K562 (cell line): Measurements from ENCODE around the gene ZNRF3. TPM values are rescaled to one million over a fixed set of nuclear protein-coding genes. Genes with fewer than 3 reads are reported as not detected.

Experiments
- ATAC-seq: fragments of 200-7000 bp; cut with Tn5 transposase; 3 replicates; pipeline ENCODE4 v1.9.1; 2020; ENCODE audit warnings: moderate library complexity
- BruUV-seq: library from RNA; stranded (reverse); fragments of 400-500 nt; replicated peaks from 2 replicates; lab custom pipeline; 2021; lab: Mats Ljungman, UMichigan
- CTCF ChIA-PET: fragments of 300-600 bp; formaldehyde crosslinking; extraction: SDS; loops from one replicate; lab custom pipeline; 2021; ENCODE audit warnings: low intra/inter-chr PET ratio; lab: Yijun Ruan, JAX
- POLR2A ChIA-PET: fragments of 300-600, 350-650 bp; sonication (Branson Sonifier 250); formaldehyde crosslinking; extraction: SDS; loops from one replicate; lab custom pipeline; 2021; ENCODE audit warnings: antibody characterized with exemption, inconsistent platforms; lab: Yijun Ruan, JAX
- DNase-seq, 4 experiments: peaks; one replicate each; pipeline versions ENCODE4 v3.0.0 to v3.0.0-alpha.2; 2011 to 2018; ENCODE audit warnings: low spot score in 3 of 4, mixed read lengths in 3 of 4; ENCODE audit errors: extremely low read depth in 1 of 4
- FAIRE-seq: peaks from 2 replicates; lab custom pipeline; 2011; peaks lifted over from hg19 to GRCh38; lab: Jason Lieb, UNC
- H2AFZ ChIP-seq: 2 replicates; pipeline ENCODE4 v1.6.0; 2011; ENCODE audit warnings: low read depth, low read length, control low read depth, inconsistent platforms
- H3K27ac ChIP-seq: fragments of 200-600 bp; 3 replicates; pipeline ENCODE4 v1.8.0; 2011; ENCODE audit warnings: low read depth, mild to moderate bottlenecking, control low read depth, inconsistent platforms, low read length, moderate library complexity, mixed read lengths; ENCODE audit errors: extremely low read depth
- H3K27me3 ChIP-seq, 2 experiments: fragments of 300-600 bp in 1 of 2; 2 replicates in 1 of 2; 3 replicates in 1 of 2; pipeline versions ENCODE4 v1.6.0 to v1.8.0; 2011; ENCODE audit warnings: inconsistent platforms in 2 of 2, low read length in 2 of 2, mild to moderate bottlenecking in 1 of 2, mixed read lengths in 1 of 2, moderate library complexity in 1 of 2; ENCODE audit not compliant: control insufficient read depth in 2 of 2, insufficient read depth in 2 of 2
- H3K36me3 ChIP-seq: fragments of 300-600 bp; 3 replicates; pipeline ENCODE4 v1.8.0; 2011; ENCODE audit warnings: mild to moderate bottlenecking, low read length, inconsistent platforms; ENCODE audit not compliant: control insufficient read depth, insufficient read depth
- H3K4me1 ChIP-seq, 2 experiments: fragments of 200-600 bp in 1 of 2; replicated peaks in 1 of 2; 2 replicates in 1 of 2; 3 replicates in 1 of 2; pipeline versions ENCODE4 v1.5.1 to v1.8.0; 2011; ENCODE audit warnings: inconsistent platforms in 2 of 2, low read length in 2 of 2, mild to moderate bottlenecking in 1 of 2, mixed read lengths in 1 of 2, moderate library complexity in 1 of 2; ENCODE audit not compliant: control insufficient read depth in 2 of 2, insufficient read depth in 2 of 2
- H3K4me2 ChIP-seq: 2 replicates; pipeline ENCODE4 v1.6.1; 2011; ENCODE audit warnings: low read length, control low read depth, inconsistent platforms, mixed read lengths; ENCODE audit not compliant: insufficient read depth
- H3K4me3 ChIP-seq: fragments of 200-600 bp; sonication (generic), shearing (Covaris generic); 2 replicates; pipeline ENCODE4 v1.5.1; 2016; ENCODE audit warnings: control low read depth, inconsistent platforms
- H3K79me2 ChIP-seq: fragments of 200-600 bp; 3 replicates; pipeline ENCODE4 v1.8.0; 2011; ENCODE audit warnings: low read length, inconsistent platforms; ENCODE audit not compliant: control insufficient read depth, insufficient read depth
- H3K9ac ChIP-seq, 2 experiments: 2 replicates each; pipeline versions ENCODE4 v1.6.0 to v1.6.1; 2011; ENCODE audit warnings: low read depth in 2 of 2, low read length in 2 of 2, control low read depth in 1 of 2, inconsistent platforms in 1 of 2, mild to moderate bottlenecking in 1 of 2, mixed read lengths in 1 of 2; ENCODE audit not compliant: insufficient read depth in 1 of 2
- H3K9me1 ChIP-seq: one replicate; pipeline ENCODE4 v1.6.0; 2011; ENCODE audit warnings: inconsistent platforms, mild to moderate bottlenecking, low read length, moderate library complexity; ENCODE audit not compliant: control insufficient read depth, insufficient read depth
- H3K9me3 ChIP-seq: replicated peaks from 2 replicates; pipeline ENCODE4 v1.5.1; 2011; ENCODE audit warnings: low read depth, low read length, inconsistent platforms; ENCODE audit not compliant: control insufficient read depth, insufficient read depth
- H4K20me1 ChIP-seq: replicated peaks from 2 replicates; pipeline ENCODE4 v1.6.1; 2011; ENCODE audit warnings: low read length, inconsistent platforms, mixed read lengths; ENCODE audit not compliant: control insufficient read depth, insufficient read depth
- ZNF133 ChIP-seq: fragments of 250-450 bp; sonication (Bioruptor Pico); IDR thresholded peaks from 2 replicates; pipeline ENCODE4 v1.4.0; 2020; ENCODE audit warnings: mild to moderate bottlenecking
- ZNF224 ChIP-seq: sonication (generic); formaldehyde crosslinking; IDR thresholded peaks from 2 replicates; pipeline ENCODE4 v1.8.0; 2022; ENCODE audit warnings: mild to moderate bottlenecking, missing genetic modification reagents
- WGBS: fragments of 100-300 bp; shearing (Covaris generic); methylation state at CpG from one replicate; pipeline ENCODE4 v1.1.6; 2016; ENCODE audit warnings: low coverage, mixed read lengths; ENCODE audit not compliant: insufficient coverage; ENCODE audit errors: missing lambda C conversion rate; 5-methylcytosine and 5-hydroxymethylcytosine counted together
- in situ Hi-C: fragments of 300-500 bp; cut with MboI; formaldehyde crosslinking; loops from 4 replicates; pipeline ENCODE4 v1.15.0; 2018; ENCODE audit warnings: inconsistent platforms, mixed read lengths
- intact Hi-C: fragments of 100-400 bp; cut with micrococcal nuclease; formaldehyde crosslinking; loops from 2 replicates; pipeline ENCODE4 v1.14.2; 2022
- polyA plus RNA-seq, 8 experiments: library from polyadenylated mRNA; depleted of rRNA in 4 of 8; stranded (reverse) in 5 of 8; unstranded in 3 of 8; fragments of >200 nt; fragmentation: Nextera tagmentation in 2 of 8; fragmentation: Illumina TruSeq in 1 of 8; extraction: Ambion mirVana in 2 of 8; extraction: Trizol in 1 of 8; gene quantifications; 2 replicates each; pipeline versions ENCODE4 v1.2.1 to v1.2.3, GENCODE V29; 2011 to 2014; ENCODE audit warnings: inconsistent platforms in 1 of 8, missing spikeins in 1 of 8
- total RNA-seq, 7 experiments: library from RNA; depleted of rRNA in 6 of 7; stranded (reverse); fragments of >200 nt in 6 of 7; fragmentation: Illumina TruSeq in 2 of 7; extraction: Trizol in 2 of 7; gene quantifications; 2 replicates each; pipeline versions ENCODE4 v1.2.1 to v1.2.3, GENCODE V29; 2011 to 2021; ENCODE audit warnings: low replicate concordance in 1 of 7
- TF ChIP-seq, protein P1 (sequence below): fragments of 450-650 bp; IDR thresholded peaks from 2 replicates; pipeline ENCODE4 v1.6.1; 2016; ENCODE audit warnings: low read depth
- TF ChIP-seq, protein P2 (sequence below): fragments of 150-350 bp; IDR thresholded peaks from 2 replicates; pipeline ENCODE4 v1.6.1; 2014; ENCODE audit warnings: low read depth, mild to moderate bottlenecking, low read length, borderline replicate concordance

The ZNRF3 gene
- total and polyA plus RNA-seq, 9 of the 15 experiments (the other 6 are each of a cell fraction or from before 2014, with no cell fraction given) = 0.41 to 5.9 (median 1.7) TPM

DNA sequence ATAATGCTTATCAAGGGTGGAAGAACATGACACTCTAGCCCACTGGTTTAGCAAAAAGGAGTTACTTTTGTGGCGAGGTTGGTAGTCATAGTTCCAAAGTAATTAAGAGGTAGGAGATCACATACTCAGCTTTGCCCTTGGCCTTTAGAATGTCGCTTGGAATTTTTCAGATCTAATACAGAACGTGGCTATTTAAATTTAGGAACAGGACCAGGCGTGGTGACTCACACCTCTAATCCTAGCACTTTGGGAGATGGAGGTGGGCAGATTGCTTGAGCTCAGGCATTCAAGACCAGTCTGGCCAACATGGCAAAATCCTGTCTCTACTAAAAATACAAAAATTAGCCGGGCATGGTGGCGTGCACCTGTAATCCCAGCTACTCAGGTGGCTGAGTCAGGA, 26.1 kb upstream of the ZNRF3 start:
- Histone ChIP-seq H3K79me2 (no peaks in the 10 kb centered on the region), H3K9me3 (no peaks in the 10 kb centered on the region), H3K4me2 (no peak overlapping the region), H2AFZ (no peak overlapping the region), H3K27ac (no peak overlapping the region), H3K4me3 (no peak overlapping the region), H3K9ac (no peak overlapping the region), H3K27me3 (0 out of 5 replicates have a peak, but pooled peaks cover 0 to 2% of the 10 kb centered on the region in 2 experiments), H3K36me3 (no peaks in the 10 kb centered on the region), H3K4me1 (no peaks in the 10 kb centered on the region), H4K20me1 (0 out of 2 replicates have a peak, but pooled peaks cover 3% of the 10 kb centered on the region), H3K9me1 (no peaks in the 10 kb centered on the region)
- ATAC-seq (no peak), FAIRE-seq (no peak), DNase-seq (no peak)
- TF ChIP-seq, protein P1, sequence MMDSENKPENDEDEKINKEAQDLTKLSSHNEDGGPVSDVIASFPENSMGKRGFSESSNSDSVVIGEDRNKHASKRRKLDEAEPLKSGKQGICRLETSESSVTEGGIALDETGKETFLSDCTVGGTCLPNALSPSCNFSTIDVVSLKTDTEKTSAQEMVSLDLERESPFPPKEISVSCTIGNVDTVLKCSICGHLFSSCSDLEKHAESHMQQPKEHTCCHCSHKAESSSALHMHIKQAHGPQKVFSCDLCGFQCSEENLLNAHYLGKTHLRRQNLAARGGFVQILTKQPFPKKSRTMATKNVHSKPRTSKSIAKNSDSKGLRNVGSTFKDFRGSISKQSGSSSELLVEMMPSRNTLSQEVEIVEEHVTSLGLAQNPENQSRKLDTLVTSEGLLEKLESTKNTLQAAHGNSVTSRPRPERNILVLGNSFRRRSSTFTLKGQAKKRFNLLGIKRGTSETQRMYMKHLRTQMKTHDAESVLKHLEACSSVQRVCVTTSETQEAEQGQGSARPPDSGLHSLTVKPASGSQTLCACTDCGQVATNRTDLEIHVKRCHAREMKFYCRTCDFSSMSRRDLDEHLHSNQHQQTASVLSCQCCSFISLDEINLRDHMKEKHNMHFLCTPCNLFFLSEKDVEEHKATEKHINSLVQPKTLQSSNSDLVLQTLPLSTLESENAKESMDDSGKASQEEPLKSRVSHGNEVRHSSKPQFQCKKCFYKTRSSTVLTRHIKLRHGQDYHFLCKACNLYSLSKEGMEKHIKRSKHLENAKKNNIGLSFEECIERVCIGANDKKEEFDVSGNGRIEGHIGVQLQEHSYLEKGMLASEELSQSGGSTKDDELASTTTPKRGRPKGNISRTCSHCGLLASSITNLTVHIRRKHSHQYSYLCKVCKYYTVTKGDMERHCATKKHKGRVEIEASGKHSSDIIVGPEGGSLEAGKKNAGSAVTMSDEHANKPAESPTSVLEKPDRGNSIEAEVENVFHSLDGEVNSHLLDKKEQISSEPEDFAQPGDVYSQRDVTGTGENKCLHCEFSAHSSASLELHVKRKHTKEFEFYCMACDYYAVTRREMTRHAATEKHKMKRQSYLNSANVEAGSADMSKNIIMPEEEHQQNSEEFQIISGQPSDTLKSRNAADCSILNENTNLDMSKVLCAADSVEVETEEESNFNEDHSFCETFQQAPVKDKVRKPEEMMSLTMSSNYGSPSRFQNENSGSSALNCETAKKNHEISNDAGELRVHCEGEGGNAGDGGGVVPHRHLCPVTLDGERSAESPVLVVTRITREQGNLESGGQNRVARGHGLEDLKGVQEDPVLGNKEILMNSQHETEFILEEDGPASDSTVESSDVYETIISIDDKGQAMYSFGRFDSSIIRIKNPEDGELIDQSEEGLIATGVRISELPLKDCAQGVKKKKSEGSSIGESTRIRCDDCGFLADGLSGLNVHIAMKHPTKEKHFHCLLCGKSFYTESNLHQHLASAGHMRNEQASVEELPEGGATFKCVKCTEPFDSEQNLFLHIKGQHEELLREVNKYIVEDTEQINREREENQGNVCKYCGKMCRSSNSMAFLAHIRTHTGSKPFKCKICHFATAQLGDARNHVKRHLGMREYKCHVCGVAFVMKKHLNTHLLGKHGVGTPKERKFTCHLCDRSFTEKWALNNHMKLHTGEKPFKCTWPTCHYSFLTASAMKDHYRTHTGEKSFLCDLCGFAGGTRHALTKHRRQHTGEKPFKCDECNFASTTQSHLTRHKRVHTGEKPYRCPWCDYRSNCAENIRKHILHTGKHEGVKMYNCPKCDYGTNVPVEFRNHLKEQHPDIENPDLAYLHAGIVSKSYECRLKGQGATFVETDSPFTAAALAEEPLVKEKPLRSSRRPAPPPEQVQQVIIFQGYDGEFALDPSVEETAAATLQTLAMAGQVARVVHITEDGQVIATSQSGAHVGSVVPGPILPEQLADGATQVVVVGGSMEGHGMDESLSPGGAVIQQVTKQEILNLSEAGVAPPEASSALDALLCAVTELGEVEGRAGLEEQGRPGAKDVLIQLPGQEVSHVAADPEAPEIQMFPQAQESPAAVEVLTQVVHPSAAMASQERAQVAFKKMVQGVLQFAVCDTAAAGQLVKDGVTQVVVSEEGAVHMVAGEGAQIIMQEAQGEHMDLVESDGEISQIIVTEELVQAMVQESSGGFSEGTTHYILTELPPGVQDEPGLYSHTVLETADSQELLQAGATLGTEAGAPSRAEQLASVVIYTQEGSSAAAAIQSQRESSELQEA = no peak
- TF ChIP-seq, protein P2, sequence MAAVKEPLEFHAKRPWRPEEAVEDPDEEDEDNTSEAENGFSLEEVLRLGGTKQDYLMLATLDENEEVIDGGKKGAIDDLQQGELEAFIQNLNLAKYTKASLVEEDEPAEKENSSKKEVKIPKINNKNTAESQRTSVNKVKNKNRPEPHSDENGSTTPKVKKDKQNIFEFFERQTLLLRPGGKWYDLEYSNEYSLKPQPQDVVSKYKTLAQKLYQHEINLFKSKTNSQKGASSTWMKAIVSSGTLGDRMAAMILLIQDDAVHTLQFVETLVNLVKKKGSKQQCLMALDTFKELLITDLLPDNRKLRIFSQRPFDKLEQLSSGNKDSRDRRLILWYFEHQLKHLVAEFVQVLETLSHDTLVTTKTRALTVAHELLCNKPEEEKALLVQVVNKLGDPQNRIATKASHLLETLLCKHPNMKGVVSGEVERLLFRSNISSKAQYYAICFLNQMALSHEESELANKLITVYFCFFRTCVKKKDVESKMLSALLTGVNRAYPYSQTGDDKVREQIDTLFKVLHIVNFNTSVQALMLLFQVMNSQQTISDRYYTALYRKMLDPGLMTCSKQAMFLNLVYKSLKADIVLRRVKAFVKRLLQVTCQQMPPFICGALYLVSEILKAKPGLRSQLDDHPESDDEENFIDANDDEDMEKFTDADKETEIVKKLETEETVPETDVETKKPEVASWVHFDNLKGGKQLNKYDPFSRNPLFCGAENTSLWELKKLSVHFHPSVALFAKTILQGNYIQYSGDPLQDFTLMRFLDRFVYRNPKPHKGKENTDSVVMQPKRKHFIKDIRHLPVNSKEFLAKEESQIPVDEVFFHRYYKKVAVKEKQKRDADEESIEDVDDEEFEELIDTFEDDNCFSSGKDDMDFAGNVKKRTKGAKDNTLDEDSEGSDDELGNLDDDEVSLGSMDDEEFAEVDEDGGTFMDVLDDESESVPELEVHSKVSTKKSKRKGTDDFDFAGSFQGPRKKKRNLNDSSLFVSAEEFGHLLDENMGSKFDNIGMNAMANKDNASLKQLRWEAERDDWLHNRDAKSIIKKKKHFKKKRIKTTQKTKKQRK = no peak
- no peak for TF ChIP-seq ZNF224
- TF ChIP-seq ZNF133 (CRISPR knock-in tag) = no peak
- 36% methylated on average over 6 of the region's 6 CpGs for WGBS
- CTCF ChIA-PET = interaction anchor here (0.6 to 3.8 kb wide), 2 partner anchors 70 to 183 kb away, joined by 3 to 33 read pairs; no protein-coding TSS in a partner anchor
- intact Hi-C loops = loop anchor here (10.0 kb wide), 1 partner anchor 98 kb away; no protein-coding TSS in a partner anchor
- no TSS peak for BruUV-seq
- in situ Hi-C loops = loop anchor here (5.0 to 10.0 kb wide), 3 partner anchors 180 to 398 kb away; no protein-coding TSS in a partner anchor
- POLR2A ChIA-PET = no interaction called here
